GM12801 (cell line): ENCODE data around the gene SHISA4.
A peak's percentile ranks its signal among the peaks of the same experiment; 100 is the strongest.

Experiments used
- CTCF ChIP-seq: IDR thresholded peaks from one replicate; pipeline ENCODE4 v1.5.1; 2011; ENCODE audit warnings: control low read depth; ENCODE audit not compliant: insufficient read length; ENCODE audit errors: extremely low read depth

SHISA4 gene

GRCh38 chr1:201895913-201896807 is 7.5 kb downstream of the SHISA4 start:
- TF ChIP-seq CTCF: peak; percentile 7

GRCh38 chr1:201896951-201897391 is 8.3 kb downstream of the SHISA4 start:
- TF ChIP-seq CTCF: no peak

- no peak for TF ChIP-seq CTCF
Measured at GRCh38 chr1:201898240-201898894, 9.7 kb downstream of the SHISA4 start.

GRCh38 chr1:201898992-201899391 is 10.3 kb downstream of the SHISA4 start:
- no peak for TF ChIP-seq CTCF

GRCh38 chr1:201899683-201900429 is 11.2 kb downstream of the SHISA4 start:
- TF ChIP-seq CTCF: no peak

GRCh38 chr1:201900476-201900875 is 11.8 kb downstream of the SHISA4 start:
- no peak for TF ChIP-seq CTCF

GRCh38 chr1:201902198-201902597 is 13.5 kb downstream of the SHISA4 start:
- TF ChIP-seq CTCF: no peak
